ENCODE measurements around the gene SEMA4D.

Gene SEMA4D

GRCh38 chr9:89388868-89389177 lies 109.1 kb downstream of the SEMA4D start:
- Histone ChIP-seq H4K20me1 (ENCODE audit: insufficient read depth, low read length) (no peaks in the 10 kb centered on the region), H3K36me3 (ENCODE audit: insufficient read depth, low read length) (no peaks in the 10 kb centered on the region), H3K9ac (ENCODE audit: low read length) (no peak overlapping the region), H3K27ac (ENCODE audit: low read depth, low read length, poor library complexity, severe bottlenecking) (no peak overlapping the region), H3K79me2 (ENCODE audit: insufficient read depth, low read length) (no peaks in the 10 kb centered on the region), H3K27me3 (ENCODE audit: insufficient read depth, low read length) (peaks cover 4% of the 10 kb centered on the region; the same call in 1 of the 2 replicates), H3K9me2 (ENCODE audit: low read depth, low read length) (no peaks in the 10 kb centered on the region), H3K4me1 (ENCODE audit: insufficient read depth, low read length, severe bottlenecking) (no peaks in the 10 kb centered on the region), H3F3A (ENCODE audit: insufficient read depth, low read length) (no peaks in the 10 kb centered on the region), H2AFZ (ENCODE audit: low read length) (no peak overlapping the region), H3K9me3 (ENCODE audit: low read length) (no peaks in the 10 kb centered on the region), H3K4me2 (ENCODE audit: low read length) (no peak overlapping the region), H3K4me3 (ENCODE audit: low read depth, low read length, poor library complexity, severe bottlenecking) (no peak overlapping the region)
- no peak for TF ChIP-seq EZH2 (IDR thresholded peaks at IDR 0.05; ENCODE audit: borderline replicate concordance, low read length)
- TF ChIP-seq, protein P1, sequence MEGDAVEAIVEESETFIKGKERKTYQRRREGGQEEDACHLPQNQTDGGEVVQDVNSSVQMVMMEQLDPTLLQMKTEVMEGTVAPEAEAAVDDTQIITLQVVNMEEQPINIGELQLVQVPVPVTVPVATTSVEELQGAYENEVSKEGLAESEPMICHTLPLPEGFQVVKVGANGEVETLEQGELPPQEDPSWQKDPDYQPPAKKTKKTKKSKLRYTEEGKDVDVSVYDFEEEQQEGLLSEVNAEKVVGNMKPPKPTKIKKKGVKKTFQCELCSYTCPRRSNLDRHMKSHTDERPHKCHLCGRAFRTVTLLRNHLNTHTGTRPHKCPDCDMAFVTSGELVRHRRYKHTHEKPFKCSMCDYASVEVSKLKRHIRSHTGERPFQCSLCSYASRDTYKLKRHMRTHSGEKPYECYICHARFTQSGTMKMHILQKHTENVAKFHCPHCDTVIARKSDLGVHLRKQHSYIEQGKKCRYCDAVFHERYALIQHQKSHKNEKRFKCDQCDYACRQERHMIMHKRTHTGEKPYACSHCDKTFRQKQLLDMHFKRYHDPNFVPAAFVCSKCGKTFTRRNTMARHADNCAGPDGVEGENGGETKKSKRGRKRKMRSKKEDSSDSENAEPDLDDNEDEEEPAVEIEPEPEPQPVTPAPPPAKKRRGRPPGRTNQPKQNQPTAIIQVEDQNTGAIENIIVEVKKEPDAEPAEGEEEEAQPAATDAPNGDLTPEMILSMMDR (IDR thresholded peaks at IDR 0.05; ENCODE audit: low read length), result no peak

DNA sequence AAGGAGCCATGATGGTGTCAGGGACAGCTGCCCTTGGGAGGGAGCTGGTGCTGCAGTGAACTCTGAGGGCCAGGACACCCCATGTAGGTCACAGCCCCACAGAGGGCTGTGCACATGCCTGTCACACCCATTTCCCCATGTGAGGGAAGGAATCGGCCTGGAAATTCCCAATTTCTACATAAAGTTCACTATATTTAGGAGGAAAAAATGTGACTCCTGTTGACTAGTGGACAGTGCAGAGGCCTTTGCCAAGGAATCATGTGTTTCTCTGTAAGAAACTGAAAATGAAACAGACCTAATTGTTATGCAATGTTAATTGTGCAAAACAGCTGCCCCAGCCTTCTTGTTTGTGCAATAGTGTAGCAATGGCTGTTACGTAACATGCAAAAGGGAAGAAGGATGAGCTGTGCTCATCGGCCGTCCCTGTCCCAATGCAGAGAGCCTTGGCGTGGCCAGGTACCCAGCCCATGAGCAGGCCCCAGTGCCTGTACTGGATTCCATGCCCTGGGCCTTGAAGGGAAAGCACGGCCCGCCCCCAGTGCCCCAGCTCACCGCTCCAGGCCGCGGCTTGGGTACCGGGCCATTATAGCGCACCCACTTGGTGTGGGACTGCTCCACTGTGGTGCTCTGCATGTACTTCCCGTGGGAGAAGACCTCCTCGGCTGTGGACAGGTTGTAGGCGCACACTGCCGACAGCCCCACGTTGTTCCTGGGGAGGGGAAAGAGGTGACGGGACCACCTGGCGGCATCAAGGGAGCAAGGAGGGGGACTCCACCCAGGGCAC lies 109.6 kb downstream of the SEMA4D start:
- Histone ChIP-seq H3F3A (ENCODE audit: insufficient read depth, low read length) (no peaks in the 10 kb centered on the region), H3K4me2 (ENCODE audit: low read length) (no peak overlapping the region), H4K20me1 (ENCODE audit: insufficient read depth, low read length) (no peaks in the 10 kb centered on the region), H3K4me3 (ENCODE audit: low read depth, low read length, poor library complexity, severe bottlenecking) (no peak overlapping the region), H3K9me3 (ENCODE audit: low read length) (no peaks in the 10 kb centered on the region), H3K9me2 (ENCODE audit: low read depth, low read length) (no peaks in the 10 kb centered on the region), H3K79me2 (ENCODE audit: insufficient read depth, low read length) (no peaks in the 10 kb centered on the region), H2AFZ (ENCODE audit: low read length) (no peak overlapping the region), H3K27me3 (ENCODE audit: insufficient read depth, low read length) (peaks cover 4% of the 10 kb centered on the region; the same call in 1 of the 2 replicates), H3K4me1 (ENCODE audit: insufficient read depth, low read length, severe bottlenecking) (no peaks in the 10 kb centered on the region), H3K36me3 (ENCODE audit: insufficient read depth, low read length) (no peaks in the 10 kb centered on the region), H3K27ac (ENCODE audit: low read depth, low read length, poor library complexity, severe bottlenecking) (no peak overlapping the region), H3K9ac (ENCODE audit: low read length) (no peak overlapping the region)
- TF ChIP-seq EZH2 (IDR thresholded peaks at IDR 0.05; ENCODE audit: borderline replicate concordance, low read length), result no peak
- TF ChIP-seq, protein P1 (IDR thresholded peaks at IDR 0.05; ENCODE audit: low read length), result no peak

DNA sequence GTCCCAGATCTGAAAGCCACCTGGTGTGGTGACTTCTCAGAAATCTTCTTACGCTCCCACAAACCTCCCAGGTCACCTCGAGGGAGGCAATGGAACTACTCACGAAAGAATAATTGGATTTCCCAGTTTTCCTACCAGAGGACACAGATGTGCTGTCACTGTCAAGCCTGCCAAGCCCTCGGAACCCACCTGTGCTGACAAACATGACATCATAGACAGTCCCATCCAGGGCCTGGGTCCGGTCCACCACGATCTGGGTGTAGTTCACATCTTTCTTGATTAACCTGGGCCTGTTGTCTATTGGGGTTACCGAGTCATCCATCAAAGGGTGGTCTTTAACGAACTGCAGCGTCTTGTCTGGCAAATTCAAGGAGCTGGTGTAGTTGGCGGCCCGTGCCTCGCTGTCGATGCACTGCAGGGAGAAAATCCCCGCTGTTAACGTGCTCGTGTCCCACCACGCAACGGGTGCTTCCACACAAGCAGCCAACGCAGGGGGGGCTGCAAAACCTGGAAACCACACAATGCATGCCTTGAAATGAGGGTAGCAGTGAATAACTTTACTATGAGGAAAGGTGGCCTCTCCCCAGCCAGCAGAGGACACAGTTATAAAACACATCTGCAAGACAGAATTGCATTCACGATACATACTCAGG lies 110.6 kb downstream of the SEMA4D start:
- H3K4me1 ChIP-seq (ENCODE audit: insufficient read depth, low read length, severe bottlenecking), result no peaks in the 10 kb centered on the region
- H3K27ac ChIP-seq (ENCODE audit: low read depth, low read length, poor library complexity, severe bottlenecking), result no peak overlapping the region
- TF ChIP-seq, protein P1 (IDR thresholded peaks at IDR 0.05; ENCODE audit: low read length), result no peak
- TF ChIP-seq EZH2 (IDR thresholded peaks at IDR 0.05; ENCODE audit: borderline replicate concordance, low read length), result no peak
- no peaks in the 10 kb centered on the region for H4K20me1 ChIP-seq (ENCODE audit: insufficient read depth, low read length)
- no peak overlapping the region for H3K4me3 ChIP-seq (ENCODE audit: low read depth, low read length, poor library complexity, severe bottlenecking)
- H3K27me3 ChIP-seq (ENCODE audit: insufficient read depth, low read length), result no peaks in the 10 kb centered on the region
- H3K9me2 ChIP-seq (ENCODE audit: low read depth, low read length), result no peaks in the 10 kb centered on the region
- no peaks in the 10 kb centered on the region for H3F3A ChIP-seq (ENCODE audit: insufficient read depth, low read length)
- H3K9me3 ChIP-seq (ENCODE audit: low read length), result no peaks in the 10 kb centered on the region
- no peak overlapping the region for H3K4me2 ChIP-seq (ENCODE audit: low read length)
- H3K79me2 ChIP-seq (ENCODE audit: insufficient read depth, low read length), result no peaks in the 10 kb centered on the region
- H3K36me3 ChIP-seq (ENCODE audit: insufficient read depth, low read length), result no peaks in the 10 kb centered on the region
- no peak overlapping the region for H3K9ac ChIP-seq (ENCODE audit: low read length)
- no peak overlapping the region for H2AFZ ChIP-seq (ENCODE audit: low read length)

All from OCI-LY1 (cell line).